Ovary (tissue), 3 donors: ENCODE results near the gene SNX9.

Source experiments
- CTCF ChIP-seq, 3 donors: fragments of 450-650 bp in 2 of 3; fragments of 200-600 bp in 1 of 3; IDR thresholded peaks; one replicate each; pipeline versions ENCODE4 v1.5.1 to v1.8.0; 2016 to 2022; ENCODE audit warnings: antibody characterized with exemption in 3 of 3, mild to moderate bottlenecking in 1 of 3
- EP300 ChIP-seq: sonication (generic); formaldehyde crosslinking; IDR thresholded peaks from one replicate; pipeline ENCODE4 v1.6.1; 2017; ENCODE audit warnings: antibody characterized with exemption
- POLR2A ChIP-seq: fragments of 450-650 bp; IDR thresholded peaks from one replicate; pipeline ENCODE4 v1.6.1; 2017; ENCODE audit warnings: antibody characterized with exemption, mild to moderate bottlenecking, moderate library complexity
- donor health status: DM: no; HTN: no; CAD: no.

GRCh38 chr6:157927011-157927410 is 104.0 kb downstream of the SNX9 start:
- no peak for TF ChIP-seq CTCF (IDR thresholded peaks at IDR 0.05)
- no peak for TF ChIP-seq POLR2A
- no peak for TF ChIP-seq EP300
